Astrocyte (in vitro differentiated cells and primary cell): ENCODE measurements around the gene PLEKHB2. TPM values are rescaled to one million over a fixed set of nuclear protein-coding genes. Genes with fewer than 3 reads are reported as not detected.
"Not testable (repeated sequence)": the region's sequence is repeated elsewhere in the genome, so short reads cannot be mapped to it uniquely, and the experiment has no call there.

Experiments used
- DNase-seq: peaks from one replicate; pipeline ENCODE4 v3.0.0-alpha.2; 2010; ENCODE audit warnings: low read depth
- FAIRE-seq: peaks from 2 replicates; lab custom pipeline; 2011; peaks lifted over from hg19 to GRCh38; lab: Jason Lieb, UNC
- H2AFZ ChIP-seq: 2 replicates; pipeline ENCODE4 v1.6.0; 2012; ENCODE audit warnings: low read depth, low read length, inconsistent platforms
- H3K27ac ChIP-seq: 2 replicates; pipeline ENCODE4 v1.5.1; 2011; ENCODE audit warnings: low read depth, low read length, inconsistent platforms
- H3K27me3 ChIP-seq: 2 replicates; pipeline ENCODE4 v1.6.0; 2011; ENCODE audit warnings: low read length, inconsistent platforms; ENCODE audit not compliant: insufficient read depth
- H3K36me3 ChIP-seq: 2 replicates; pipeline ENCODE4 v1.5.1; 2011; ENCODE audit warnings: low read length, inconsistent platforms; ENCODE audit not compliant: insufficient read depth
- H3K4me1 ChIP-seq: 2 replicates; pipeline ENCODE4 v1.5.1; 2011; ENCODE audit warnings: low read length, inconsistent platforms; ENCODE audit not compliant: insufficient read depth
- H3K4me2 ChIP-seq: 2 replicates; pipeline ENCODE4 v1.6.0; 2012; ENCODE audit warnings: low read length, inconsistent platforms
- H3K4me3 ChIP-seq: 2 replicates; pipeline ENCODE4 v1.5.1; 2011; ENCODE audit warnings: low read depth, mild to moderate bottlenecking, low read length, inconsistent platforms; ENCODE audit not compliant: insufficient read depth
- H3K79me2 ChIP-seq: 2 replicates; pipeline ENCODE4 v1.6.0; 2012; ENCODE audit warnings: mild to moderate bottlenecking, low read length, inconsistent platforms; ENCODE audit not compliant: insufficient read depth
- H3K9ac ChIP-seq: 2 replicates; pipeline ENCODE4 v1.6.0; 2012; ENCODE audit warnings: mild to moderate bottlenecking, low read length, inconsistent platforms
- H3K9me3 ChIP-seq: 2 replicates; pipeline ENCODE4 v1.5.1; 2012; ENCODE audit warnings: low read depth, mild to moderate bottlenecking, low read length, inconsistent platforms; ENCODE audit not compliant: insufficient read depth
- H4K20me1 ChIP-seq: 2 replicates; pipeline ENCODE4 v1.6.0; 2012; ENCODE audit warnings: low read length, inconsistent platforms; ENCODE audit not compliant: insufficient read depth
- H3K27ac Mint-ChIP-seq: one replicate; pipeline ENCODE4 v1.8.0; 2021; ENCODE audit warnings: mild to moderate bottlenecking, mixed read lengths; ENCODE audit not compliant: unreplicated experiment
- H3K27me3 Mint-ChIP-seq: one replicate; pipeline ENCODE4 v1.8.0; 2021; ENCODE audit warnings: low read depth, mixed read lengths; ENCODE audit not compliant: unreplicated experiment
- H3K36me3 Mint-ChIP-seq: one replicate; pipeline ENCODE4 v1.8.0; 2021; ENCODE audit warnings: low read depth, mixed read lengths; ENCODE audit not compliant: unreplicated experiment
- H3K4me1 Mint-ChIP-seq: one replicate; pipeline ENCODE4 v1.8.0; 2021; ENCODE audit warnings: low read depth, mixed read lengths; ENCODE audit not compliant: unreplicated experiment
- H3K4me3 Mint-ChIP-seq: one replicate; pipeline ENCODE4 v1.8.0; 2021; ENCODE audit warnings: mild to moderate bottlenecking, moderate library complexity, mixed read lengths; ENCODE audit not compliant: unreplicated experiment
- H3K9me3 Mint-ChIP-seq: one replicate; pipeline ENCODE4 v1.8.0; 2021; ENCODE audit warnings: mild to moderate bottlenecking, mixed read lengths; ENCODE audit not compliant: unreplicated experiment
- CTCF ChIP-seq: IDR thresholded peaks from 2 replicates; pipeline ENCODE4 v1.5.1; 2011; ENCODE audit warnings: low read depth, mild to moderate bottlenecking, inconsistent platforms, low read length, moderate library complexity; ENCODE audit not compliant: insufficient read depth
- EZH2 ChIP-seq: IDR thresholded peaks from 2 replicates; pipeline ENCODE4 v1.6.1; 2012; ENCODE audit warnings: mild to moderate bottlenecking, low read length, inconsistent platforms; ENCODE audit not compliant: insufficient read depth
- total RNA-seq: library from RNA; stranded (reverse); gene quantifications from 2 replicates; pipeline ENCODE4 v1.2.1, GENCODE V29; 2021

The PLEKHB2 gene
- total RNA-seq, 1 donor from 2014 or later = 100 TPM

- H3K4me2 ChIP-seq = no peak overlapping the region
- no peak for DNase-seq
Measured at GRCh38 chr2:131112529-131112928, 7.4 kb downstream of the PLEKHB2 start.

GRCh38 chr2:131113566-131114227 is 8.6 kb downstream of the PLEKHB2 start:
- Histone ChIP-seq H3K79me2 (peaks cover 96% of the 10 kb centered on the region), H3K27me3 (no peaks in the 10 kb centered on the region), H3K36me3 (peaks cover 5% of the 10 kb centered on the region), H4K20me1 (peaks cover 86% of the 10 kb centered on the region), H3K9ac (no peak overlapping the region), H3K4me2 (no peak overlapping the region), H3K4me3 (no peak overlapping the region), H3K4me1 (no peaks in the 10 kb centered on the region), H3K27ac (no peak overlapping the region), H2AFZ (no peak overlapping the region), H3K9me3 (no peaks in the 10 kb centered on the region)
- no peaks in the 10 kb centered on the region for H3K9me3 Mint-ChIP-seq
- H3K4me1 Mint-ChIP-seq = peaks cover 30% of the 10 kb centered on the region
- TF ChIP-seq EZH2 = no peak
- TF ChIP-seq CTCF = no peak
- no peak overlapping the region for H3K27ac Mint-ChIP-seq
- DNase-seq = no peak
- peaks cover 9% of the 10 kb centered on the region for H3K36me3 Mint-ChIP-seq
- H3K27me3 Mint-ChIP-seq = no peaks in the 10 kb centered on the region
- no peak for FAIRE-seq
- no peak overlapping the region for H3K4me3 Mint-ChIP-seq

More at GRCh38 chr2:131112529-131112928, 7.4 kb downstream of the PLEKHB2 start:
- Mint-ChIP-seq H3K36me3 (peaks cover 9% of the 10 kb centered on the region), H3K9me3 (no peaks in the 10 kb centered on the region), H3K4me3 (no peak overlapping the region), H3K27me3 (no peaks in the 10 kb centered on the region), H3K4me1 (peaks cover 25% of the 10 kb centered on the region), H3K27ac (no peak overlapping the region)
- Histone ChIP-seq H2AFZ (no peak overlapping the region), H3K9me3 (no peaks in the 10 kb centered on the region), H3K36me3 (peaks cover 7% of the 10 kb centered on the region), H4K20me1 (peaks cover 89% of the 10 kb centered on the region), H3K4me3 (no peak overlapping the region), H3K27me3 (no peaks in the 10 kb centered on the region), H3K9ac (no peak overlapping the region), H3K79me2 (peaks cover 97% of the 10 kb centered on the region), H3K4me1 (no peaks in the 10 kb centered on the region), H3K27ac (no peak overlapping the region)
- no peak for FAIRE-seq
- TF ChIP-seq EZH2 = no peak
- TF ChIP-seq CTCF = no peak

GRCh38 chr2:131114950-131115349 is 9.8 kb downstream of the PLEKHB2 start:
- peaks cover 34% of the 10 kb centered on the region for H3K4me1 Mint-ChIP-seq
- DNase-seq, H3K27ac ChIP-seq, H3K27me3 ChIP-seq, H3K4me3 ChIP-seq, H3K4me1 ChIP-seq, H3K27ac Mint-ChIP-seq, H3K9ac ChIP-seq, H2AFZ ChIP-seq, H3K9me3 Mint-ChIP-seq, H3K4me2 ChIP-seq, H3K4me3 Mint-ChIP-seq, H3K9me3 ChIP-seq, H3K36me3 ChIP-seq, FAIRE-seq, H3K27me3 Mint-ChIP-seq, H3K36me3 Mint-ChIP-seq: not testable (repeated sequence)
- Histone ChIP-seq H3K79me2 (peaks cover 96% of the 10 kb centered on the region), H4K20me1 (peaks cover 87% of the 10 kb centered on the region)
